ENCODE measurements around the gene B4GALT4. TPM values are rescaled to one million over a fixed set of nuclear protein-coding genes. Genes with fewer than 3 reads are reported as not detected.

The B4GALT4 gene
- total RNA-seq, 3 donors from 2014 or later, result 35.0 to 73.9 (median 58.9) TPM

GRCh38 chr3:119184796-119185570, 55.7 kb downstream of the B4GALT4 start:
- intact Hi-C loops (cut with DNase I, micrococcal nuclease), result no loop called here
- Histone ChIP-seq H3K9me3 (no peaks in the 10 kb centered on the region), H3K4me3 (no peak overlapping the region), H3K36me3 (ENCODE audit: low read depth) (no peaks in the 10 kb centered on the region), H3K4me1 (ENCODE audit: low read depth) (no peaks in the 10 kb centered on the region)
- ATAC-seq, result no peak
- no peak for DNase-seq
- TF ChIP-seq CTCF (IDR thresholded peaks at IDR 0.05), result no peak

- Histone ChIP-seq H3K9me3 (no peaks in the 10 kb centered on the region), H3K36me3 (ENCODE audit: low read depth) (no peaks in the 10 kb centered on the region), H3K4me3 (no peak overlapping the region), H3K4me1 (ENCODE audit: low read depth) (no peaks in the 10 kb centered on the region)
- ATAC-seq (no peak), DNase-seq (no peak)
- no peak for TF ChIP-seq CTCF (IDR thresholded peaks at IDR 0.05)
- intact Hi-C loops (cut with DNase I, micrococcal nuclease), result no loop called here
These were observed 56.6 kb downstream of the B4GALT4 start for GRCh38 chr3:119184111-119184510.

- peak; percentile 38 for ATAC-seq
- Histone ChIP-seq H3K4me1 (ENCODE audit: low read depth) (no peaks in the 10 kb centered on the region), H3K4me3 (no peak overlapping the region), H3K9me3 (no peaks in the 10 kb centered on the region), H3K36me3 (ENCODE audit: low read depth) (no peaks in the 10 kb centered on the region)
- TF ChIP-seq CTCF (IDR thresholded peaks at IDR 0.05), result no peak
- intact Hi-C loops (cut with DNase I, micrococcal nuclease), result no loop called here
- no peak for DNase-seq
These were observed 58.9 kb downstream of the B4GALT4 start for GRCh38 chr3:119181765-119182164.

GRCh38 chr3:119177321-119177720, 63.4 kb downstream of the B4GALT4 start:
- no peaks in the 10 kb centered on the region for H3K9me3 ChIP-seq
- no peak for TF ChIP-seq CTCF (IDR thresholded peaks at IDR 0.05)
- DNase-seq (no peak), ATAC-seq (no peak)
- no peaks in the 10 kb centered on the region for H3K36me3 ChIP-seq (ENCODE audit: low read depth)
- H3K4me1 ChIP-seq (ENCODE audit: low read depth), result peaks cover 2% of the 10 kb centered on the region
- intact Hi-C loops (cut with DNase I, micrococcal nuclease), result no loop called here
- H3K4me3 ChIP-seq, result no peak overlapping the region

- ATAC-seq (no peak), DNase-seq (no peak)
- Histone ChIP-seq H3K4me1 (ENCODE audit: low read depth) (peaks cover 2% of the 10 kb centered on the region), H3K4me3 (no peak overlapping the region), H3K36me3 (ENCODE audit: low read depth) (no peaks in the 10 kb centered on the region), H3K9me3 (no peaks in the 10 kb centered on the region)
- intact Hi-C loops (cut with DNase I, micrococcal nuclease), result no loop called here
- TF ChIP-seq CTCF (IDR thresholded peaks at IDR 0.05), result no peak
These were observed 63.9 kb downstream of the B4GALT4 start for GRCh38 chr3:119176778-119177177.

Data from mucosa of descending colon (tissue), 3 donors.